Thoracic aorta (tissue), 2 donors: ENCODE results near the gene BAG1. TPM values are rescaled to one million over a fixed set of nuclear protein-coding genes. Genes with fewer than 3 reads are reported as not detected.

Source experiments
- ATAC-seq: fragments of 150-250 bp; one replicate; pipeline ENCODE4 v1.8.0; 2017; ENCODE audit warnings: low read depth; ENCODE audit not compliant: insufficient number of reproducible peaks, low FRiP score
- DNase-seq: peaks from one replicate; pipeline ENCODE4 v3.0.0-alpha.2; 2020; ENCODE audit warnings: low spot score
- H3K27ac ChIP-seq, 2 donors: fragments of 200-600 bp; sonication (generic); 1 replicate in 1 of 2; 2 replicates in 1 of 2; pipeline ENCODE4 v1.5.1; 2016; ENCODE audit warnings: mild to moderate bottlenecking in 2 of 2, moderate library complexity in 2 of 2
- H3K27me3 ChIP-seq: fragments of 200-600 bp; sonication (generic); replicated peaks from 2 replicates; pipeline ENCODE4 v1.6.0; 2016; ENCODE audit warnings: mild to moderate bottlenecking; ENCODE audit not compliant: insufficient read depth
- H3K36me3 ChIP-seq: fragments of 200-600 bp; sonication (generic); one replicate; pipeline ENCODE4 v1.5.1; 2016
- H3K4me1 ChIP-seq, 2 donors: fragments of 200-600 bp; sonication (generic); 1 replicate in 1 of 2; 2 replicates in 1 of 2; pipeline versions ENCODE4 v1.5.1 to v1.6.0; 2016; ENCODE audit warnings: low read depth in 2 of 2, mild to moderate bottlenecking in 1 of 2; ENCODE audit not compliant: control insufficient read depth in 1 of 2
- H3K4me3 ChIP-seq: fragments of 200-600 bp; sonication (generic); 2 replicates; pipeline ENCODE4 v1.5.1; 2016; ENCODE audit warnings: mild to moderate bottlenecking
- H3K9me3 ChIP-seq: fragments of 200-600 bp; sonication (generic); 2 replicates; pipeline ENCODE4 v1.5.1; 2016
- total RNA-seq, 2 donors: library from RNA; depleted of rRNA; stranded (reverse); fragments of >200 nt; gene quantifications; one replicate each; pipeline versions ENCODE4 v1.1.0 to v1.2.3, GENCODE V29; 2016
- TF ChIP-seq, protein P1 (sequence below): fragments of 200-600 bp; sonication (generic); IDR thresholded peaks from one replicate; pipeline ENCODE4 v1.5.1; 2019; ENCODE audit warnings: antibody characterized with exemption

Gene BAG1
- total RNA-seq, 2 donors from 2014 or later, result 30.6 to 40.5 TPM

DNA sequence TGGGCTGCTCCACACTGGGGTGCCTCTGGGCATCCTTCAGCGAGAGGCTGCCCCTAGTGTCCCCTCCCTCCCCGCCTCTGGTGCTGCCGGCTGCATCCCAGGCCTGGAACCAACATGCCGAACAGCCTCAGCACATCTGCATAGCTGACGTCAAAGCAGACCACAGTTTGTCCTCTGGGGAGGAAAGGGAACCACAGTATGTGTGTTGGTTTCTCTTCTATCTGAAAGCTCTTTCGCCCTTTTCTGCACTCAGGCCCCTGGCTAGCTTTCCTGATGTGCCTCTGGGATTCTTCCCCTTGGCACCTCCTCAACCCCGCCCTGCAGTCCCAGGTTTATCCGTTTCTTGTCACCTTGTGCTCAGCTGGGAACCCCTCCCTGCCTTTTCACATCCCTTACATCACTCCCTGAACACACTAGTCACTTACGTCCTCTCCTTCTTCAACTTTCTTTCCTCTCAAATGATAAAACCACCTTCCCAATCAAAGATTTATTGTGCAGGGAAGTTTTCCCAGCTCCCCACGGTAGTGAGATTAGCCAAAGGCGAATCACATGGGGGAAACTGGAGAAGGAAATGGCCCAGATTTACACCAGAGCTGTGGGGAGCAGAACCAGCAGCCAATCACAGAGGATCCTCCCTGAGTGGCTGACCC lies 61.8 kb downstream of the BAG1 start:
- peaks cover 3 to 17% of the 10 kb centered on the region in 2 donors for H3K4me1 ChIP-seq
- DNase-seq (no peak), ATAC-seq (no peak)
- H3K36me3 ChIP-seq, result no peaks in the 10 kb centered on the region
- H3K4me3 ChIP-seq, result no peak overlapping the region
- no peak overlapping the region for H3K27ac ChIP-seq
- TF ChIP-seq, protein P1, sequence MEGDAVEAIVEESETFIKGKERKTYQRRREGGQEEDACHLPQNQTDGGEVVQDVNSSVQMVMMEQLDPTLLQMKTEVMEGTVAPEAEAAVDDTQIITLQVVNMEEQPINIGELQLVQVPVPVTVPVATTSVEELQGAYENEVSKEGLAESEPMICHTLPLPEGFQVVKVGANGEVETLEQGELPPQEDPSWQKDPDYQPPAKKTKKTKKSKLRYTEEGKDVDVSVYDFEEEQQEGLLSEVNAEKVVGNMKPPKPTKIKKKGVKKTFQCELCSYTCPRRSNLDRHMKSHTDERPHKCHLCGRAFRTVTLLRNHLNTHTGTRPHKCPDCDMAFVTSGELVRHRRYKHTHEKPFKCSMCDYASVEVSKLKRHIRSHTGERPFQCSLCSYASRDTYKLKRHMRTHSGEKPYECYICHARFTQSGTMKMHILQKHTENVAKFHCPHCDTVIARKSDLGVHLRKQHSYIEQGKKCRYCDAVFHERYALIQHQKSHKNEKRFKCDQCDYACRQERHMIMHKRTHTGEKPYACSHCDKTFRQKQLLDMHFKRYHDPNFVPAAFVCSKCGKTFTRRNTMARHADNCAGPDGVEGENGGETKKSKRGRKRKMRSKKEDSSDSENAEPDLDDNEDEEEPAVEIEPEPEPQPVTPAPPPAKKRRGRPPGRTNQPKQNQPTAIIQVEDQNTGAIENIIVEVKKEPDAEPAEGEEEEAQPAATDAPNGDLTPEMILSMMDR, result no peak
- no peaks in the 10 kb centered on the region for H3K27me3 ChIP-seq
- no peaks in the 10 kb centered on the region for H3K9me3 ChIP-seq

Other genes starting within 250 kb of the BAG1 start
- 100 to 1,000 TPM in 1 of 2 donors, 10 to 100 TPM in 1; 60.5 to 112 TPM for gene DNAJA1, start 239.4 kb downstream of the BAG1 start, total RNA-seq
- 10 to 100 TPM; 14.9 to 19.0 TPM for gene SMU1, start 188.0 kb downstream of the BAG1 start, total RNA-seq
- gene B4GALT1, start 97.4 kb downstream of the BAG1 start, total RNA-seq, result 10 to 100 TPM; 59.4 to 86.6 TPM
- not detected for gene SPINK4, start 24.5 kb downstream of the BAG1 start, total RNA-seq
- 10 to 100 TPM; 50.0 to 55.9 TPM for gene CHMP5, start 341 bp upstream of the BAG1 start, total RNA-seq
- gene NFX1, start 25.8 kb upstream of the BAG1 start, total RNA-seq, result 10 to 100 TPM; 22.5 to 39.7 TPM
- 1 to 10 TPM; 1.8 to 1.9 TPM for gene AQP7, start 137.9 kb upstream of the BAG1 start, total RNA-seq
- gene AQP3, start 182.9 kb upstream of the BAG1 start, total RNA-seq, result 10 to 100 TPM in 1 of 2 donors, 1 to 10 TPM in 1; 6.9 to 17.6 TPM
- gene NOL6, start 209.2 kb upstream of the BAG1 start, total RNA-seq, result 10 to 100 TPM; 20.8 to 34.9 TPM